PC-3 (cell line): ENCODE results near the gene ZNF287. TPM values are rescaled to one million over a fixed set of nuclear protein-coding genes. Genes with fewer than 3 reads are reported as not detected.
"Not testable (repeated sequence)": the region's sequence is repeated elsewhere in the genome, so short reads cannot be mapped to it uniquely, and the experiment has no call there.

Source experiments
- ATAC-seq: fragments of 200-7000 bp; cut with Tn5 transposase; 2 replicates; pipeline ENCODE4 v1.9.1; 2020; ENCODE audit warnings: mild to moderate bottlenecking, moderate library complexity
- BruUV-seq: library from RNA; stranded (reverse); fragments of 400-500 nt; replicated peaks from 2 replicates; lab custom pipeline; 2021; lab: Mats Ljungman, UMichigan
- CTCF ChIA-PET: fragments of 300-600 bp; sonication (Branson Sonifier 250); formaldehyde crosslinking; loops from one replicate; lab custom pipeline; 2022; ENCODE audit warnings: antibody characterized with exemption; lab: Charles Lee
- POLR2A ChIA-PET: fragments of 300-600 bp; sonication (Branson Sonifier 250); formaldehyde crosslinking; loops from one replicate; lab custom pipeline; 2022; ENCODE audit warnings: antibody characterized with exemption; ENCODE audit not compliant: unreplicated experiment; lab: Charles Lee
- DNase-seq: peaks from one replicate; pipeline ENCODE4 v3.0.0-alpha.2; 2015
- H2AFZ ChIP-seq: fragments of 300-600 bp; sonication (generic); 2 replicates; pipeline ENCODE4 v1.6.0; 2016; ENCODE audit warnings: antibody characterized with exemption, low read length
- H3F3A ChIP-seq: fragments of 300-600 bp; sonication (generic); one replicate; pipeline ENCODE4 v1.6.0; 2017; ENCODE audit warnings: antibody characterized with exemption, low read length, control low read depth, mild to moderate bottlenecking; ENCODE audit not compliant: unreplicated experiment
- H3K27ac ChIP-seq: fragments of 300-600 bp; sonication (generic); 2 replicates; pipeline ENCODE4 v1.5.1; 2016; ENCODE audit warnings: mild to moderate bottlenecking, low read length
- H3K27me3 ChIP-seq: fragments of 300-600 bp; sonication (generic); 2 replicates; pipeline ENCODE4 v1.6.1; 2016; ENCODE audit warnings: low read length, mixed read lengths
- H3K36me3 ChIP-seq: fragments of 300-600 bp; sonication (generic); 2 replicates; pipeline ENCODE4 v1.6.1; 2016; ENCODE audit warnings: low read depth, mixed run types, low read length, mixed read lengths
- H3K4me1 ChIP-seq: fragments of 300-600 bp; sonication (generic); 2 replicates; pipeline ENCODE4 v1.5.1; 2016; ENCODE audit warnings: low read length; ENCODE audit not compliant: insufficient read depth
- H3K4me2 ChIP-seq: fragments of 300-600 bp; sonication (generic); 2 replicates; pipeline ENCODE4 v1.6.0; 2016; ENCODE audit warnings: low read length
- H3K4me3 ChIP-seq: fragments of 300-600 bp; sonication (generic); 2 replicates; pipeline ENCODE4 v1.5.1; 2016; ENCODE audit warnings: mild to moderate bottlenecking, low read length, mixed read lengths
- H3K79me2 ChIP-seq: fragments of 300-600 bp; sonication (generic); 2 replicates; pipeline ENCODE4 v1.6.1; 2017; ENCODE audit warnings: low read length, mixed read lengths
- H3K9ac ChIP-seq: fragments of 300-600 bp; sonication (generic); 2 replicates; pipeline ENCODE4 v1.6.0; 2016; ENCODE audit warnings: mild to moderate bottlenecking, low read length
- H3K9me2 ChIP-seq: fragments of 300-600 bp; sonication (generic); replicated peaks from 2 replicates; pipeline ENCODE4 v1.6.1; 2016; ENCODE audit warnings: mixed run types, low read length, mixed read lengths
- H3K9me3 ChIP-seq: fragments of 300-600 bp; sonication (generic); 2 replicates; pipeline ENCODE4 v1.6.1; 2016; ENCODE audit warnings: low read length, mixed read lengths
- H4K20me1 ChIP-seq: fragments of 300-600 bp; sonication (generic); 2 replicates; pipeline ENCODE4 v1.6.1; 2016; ENCODE audit warnings: low read length, mixed read lengths
- EZH2 ChIP-seq: fragments of 300-600 bp; sonication (generic); IDR thresholded peaks from one replicate; pipeline ENCODE4 v1.6.1; 2017; ENCODE audit warnings: antibody characterized with exemption, mild to moderate bottlenecking, low read length; ENCODE audit not compliant: unreplicated experiment
- EZH2phosphoT487 ChIP-seq: fragments of 300-600 bp; sonication (generic); IDR thresholded peaks from 2 replicates; pipeline ENCODE4 v1.6.1; 2018; ENCODE audit warnings: mild to moderate bottlenecking, antibody characterized with exemption, low read length, borderline replicate concordance
- intact Hi-C: fragments of 100-400 bp; cut with micrococcal nuclease; formaldehyde crosslinking; loops from 2 replicates; pipeline ENCODE4 v1.9.0; 2023
- total RNA-seq: library from RNA; depleted of rRNA; stranded (reverse); fragments of >200 nt; gene quantifications from 2 replicates; pipeline ENCODE4 v1.2.3, GENCODE V29; 2014
- TF ChIP-seq, protein P1 (sequence below): fragments of 300-600 bp; sonication (generic); conservative IDR thresholded peaks from 2 replicates; pipeline ENCODE4 v1.5.1; 2017; ENCODE audit warnings: antibody characterized with exemption, low read depth, mild to moderate bottlenecking, low read length

The ZNF287 gene
- total RNA-seq, 1 experiment from 2014 or later, result 14.0 TPM

DNA sequence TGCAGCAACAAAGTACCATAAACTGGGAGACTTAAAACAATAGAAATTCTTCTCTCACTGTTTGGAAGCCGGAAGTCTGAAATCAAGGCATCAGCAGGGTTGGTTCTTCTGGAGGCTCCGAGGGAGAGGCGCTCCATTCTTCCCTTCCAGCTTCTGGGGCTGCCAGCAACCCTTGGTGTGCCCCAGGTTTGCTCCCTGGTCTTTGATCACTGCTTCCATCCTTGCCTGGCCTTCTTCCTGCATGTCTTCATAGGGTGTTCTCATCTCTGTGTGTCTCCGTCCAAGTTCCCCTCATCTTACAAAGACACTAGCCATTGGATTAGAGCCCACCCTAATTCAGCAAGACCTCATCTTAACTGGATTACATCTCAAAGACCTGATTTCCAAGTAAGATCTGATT, 41.7 kb downstream of the ZNF287 start:
- no TSS peak for BruUV-seq
- no peak for TF ChIP-seq EZH2phosphoT487
- TF ChIP-seq, protein P1, sequence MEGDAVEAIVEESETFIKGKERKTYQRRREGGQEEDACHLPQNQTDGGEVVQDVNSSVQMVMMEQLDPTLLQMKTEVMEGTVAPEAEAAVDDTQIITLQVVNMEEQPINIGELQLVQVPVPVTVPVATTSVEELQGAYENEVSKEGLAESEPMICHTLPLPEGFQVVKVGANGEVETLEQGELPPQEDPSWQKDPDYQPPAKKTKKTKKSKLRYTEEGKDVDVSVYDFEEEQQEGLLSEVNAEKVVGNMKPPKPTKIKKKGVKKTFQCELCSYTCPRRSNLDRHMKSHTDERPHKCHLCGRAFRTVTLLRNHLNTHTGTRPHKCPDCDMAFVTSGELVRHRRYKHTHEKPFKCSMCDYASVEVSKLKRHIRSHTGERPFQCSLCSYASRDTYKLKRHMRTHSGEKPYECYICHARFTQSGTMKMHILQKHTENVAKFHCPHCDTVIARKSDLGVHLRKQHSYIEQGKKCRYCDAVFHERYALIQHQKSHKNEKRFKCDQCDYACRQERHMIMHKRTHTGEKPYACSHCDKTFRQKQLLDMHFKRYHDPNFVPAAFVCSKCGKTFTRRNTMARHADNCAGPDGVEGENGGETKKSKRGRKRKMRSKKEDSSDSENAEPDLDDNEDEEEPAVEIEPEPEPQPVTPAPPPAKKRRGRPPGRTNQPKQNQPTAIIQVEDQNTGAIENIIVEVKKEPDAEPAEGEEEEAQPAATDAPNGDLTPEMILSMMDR, result no peak
- TF ChIP-seq EZH2, result no peak

DNA sequence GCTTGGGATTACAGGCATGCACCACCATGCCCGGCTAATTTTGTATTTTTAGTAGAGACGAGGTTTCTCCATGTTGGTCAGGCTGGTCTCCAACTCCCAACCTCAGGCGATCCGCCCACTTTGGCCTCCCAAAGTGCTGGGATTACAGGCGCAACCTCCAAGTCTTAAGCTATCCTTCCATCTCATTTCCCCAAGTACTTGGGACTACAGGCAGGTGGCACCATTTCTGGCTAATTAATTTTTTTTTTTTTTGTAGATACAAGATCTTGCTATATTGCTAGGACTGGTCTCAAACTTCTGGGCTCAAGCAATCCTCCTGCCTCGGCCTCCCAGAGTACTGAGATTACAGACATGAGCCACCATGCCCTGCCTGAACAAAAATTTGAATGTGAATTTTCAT, 43.4 kb downstream of the ZNF287 start:
- POLR2A ChIA-PET, CTCF ChIA-PET: not testable (repeated sequence)

More for the DNA sequence above, 41.7 kb downstream of the ZNF287 start:
- Histone ChIP-seq H3K9me3 (no peaks in the 10 kb centered on the region), H2AFZ (no peak overlapping the region), H3K27ac (no peak overlapping the region), H3K27me3 (peaks cover 17% of the 10 kb centered on the region), H3K4me2 (no peak overlapping the region), H3K4me3 (no peak overlapping the region), H4K20me1 (no peaks in the 10 kb centered on the region), H3K9me2 (no peaks in the 10 kb centered on the region), H3K4me1 (no peaks in the 10 kb centered on the region), H3K79me2 (no peaks in the 10 kb centered on the region), H3K36me3 (no peaks in the 10 kb centered on the region), H3K9ac (no peak overlapping the region), H3F3A (no peaks in the 10 kb centered on the region)
- ATAC-seq, result no peak
- intact Hi-C loops, result no loop called here
- ChIA-PET POLR2A (no interaction called here), CTCF (no interaction called here)
- DNase-seq, result no peak

DNA sequence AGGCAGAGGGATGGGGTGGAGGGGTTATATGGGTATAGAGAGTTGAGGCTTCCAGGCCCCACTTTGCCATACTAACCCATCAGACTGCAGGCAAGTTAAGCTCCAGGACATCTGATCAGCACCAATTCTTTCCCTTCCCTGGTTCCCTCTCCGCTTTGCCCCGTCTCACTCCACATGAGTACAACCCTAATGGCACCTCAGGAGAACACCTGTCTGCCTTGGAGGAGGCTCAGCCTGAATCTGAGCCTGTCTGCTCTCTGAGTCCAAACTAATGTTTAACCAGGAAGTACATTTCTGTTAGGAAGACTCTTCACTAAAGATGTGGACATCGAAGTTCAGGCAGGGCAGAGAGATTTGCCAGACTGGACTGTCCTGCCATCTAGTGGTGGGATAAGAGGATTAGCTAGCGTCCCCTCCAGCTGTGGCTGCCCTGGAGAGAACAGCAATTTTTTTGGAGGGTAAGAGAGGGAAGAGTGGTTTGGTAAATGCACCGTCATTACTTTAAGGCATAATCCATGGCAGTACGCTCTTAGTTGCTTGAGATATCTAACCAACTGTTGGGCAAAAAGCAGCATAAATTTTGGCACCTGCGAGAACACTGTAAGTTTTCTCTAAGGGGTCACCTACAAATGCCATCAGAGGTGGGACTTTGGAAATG, 47.8 kb downstream of the ZNF287 start:
- Histone ChIP-seq H3K4me2 (peak overlapping the region; percentile 27; the same call in 1 of the 2 replicates), H3K79me2 (no peaks in the 10 kb centered on the region), H3K36me3 (no peaks in the 10 kb centered on the region), H3F3A (no peaks in the 10 kb centered on the region), H3K27me3 (no peaks in the 10 kb centered on the region), H3K9ac (no peak overlapping the region), H3K27ac (no peak overlapping the region), H3K4me1 (peaks cover 13% of the 10 kb centered on the region), H2AFZ (peak overlapping the region; percentile 79), H4K20me1 (no peaks in the 10 kb centered on the region), H3K9me3 (no peaks in the 10 kb centered on the region), H3K9me2 (no peaks in the 10 kb centered on the region), H3K4me3 (no peak overlapping the region)
- ATAC-seq, result peak; percentile 92
- intact Hi-C loops, result loop anchor here (1.0 to 5.0 kb wide), 3 partner anchors 68 to 156 kb away; no protein-coding TSS in a partner anchor
- DNase-seq, result peak; percentile 94
- POLR2A ChIA-PET, result interaction anchor here (0.7 kb wide), 1 partner anchor 94 kb away, joined by 3 read pairs; no protein-coding TSS in a partner anchor
- CTCF ChIA-PET, result interaction anchor here (1.0 to 1.3 kb wide), 3 partner anchors 68 to 157 kb away, joined by 3 to 10 read pairs (median 6); no protein-coding TSS in a partner anchor
- TF ChIP-seq, protein P1, result peak; percentile 99
- no peak for TF ChIP-seq EZH2
- BruUV-seq, result no TSS peak

More for the DNA sequence above, 43.4 kb downstream of the ZNF287 start:
- intact Hi-C loops, H3K4me2 ChIP-seq, BruUV-seq, H3K4me3 ChIP-seq, H3K9me3 ChIP-seq, ATAC-seq, H3F3A ChIP-seq, H3K36me3 ChIP-seq, H2AFZ ChIP-seq, H3K79me2 ChIP-seq, H3K9ac ChIP-seq, H4K20me1 ChIP-seq, H3K4me1 ChIP-seq, H3K27ac ChIP-seq, H3K9me2 ChIP-seq: not testable (repeated sequence)
- peaks cover 17% of the 10 kb centered on the region for H3K27me3 ChIP-seq
- peak; percentile 30 for DNase-seq
